Inflammatory macrophage treated with lipopolysaccharide for 1 hour (primary cell): ENCODE measurements around the gene IFIT5.
"Not testable (repeated sequence)": the region's sequence is repeated elsewhere in the genome, so short reads cannot be mapped to it uniquely, and the experiment has no call there.

Source experiments
- DNase-seq, 2 donors: peaks; one replicate each; pipeline ENCODE4 v3.0.0-alpha.2; 2020 to 2022

IFIT5 gene, protein sequence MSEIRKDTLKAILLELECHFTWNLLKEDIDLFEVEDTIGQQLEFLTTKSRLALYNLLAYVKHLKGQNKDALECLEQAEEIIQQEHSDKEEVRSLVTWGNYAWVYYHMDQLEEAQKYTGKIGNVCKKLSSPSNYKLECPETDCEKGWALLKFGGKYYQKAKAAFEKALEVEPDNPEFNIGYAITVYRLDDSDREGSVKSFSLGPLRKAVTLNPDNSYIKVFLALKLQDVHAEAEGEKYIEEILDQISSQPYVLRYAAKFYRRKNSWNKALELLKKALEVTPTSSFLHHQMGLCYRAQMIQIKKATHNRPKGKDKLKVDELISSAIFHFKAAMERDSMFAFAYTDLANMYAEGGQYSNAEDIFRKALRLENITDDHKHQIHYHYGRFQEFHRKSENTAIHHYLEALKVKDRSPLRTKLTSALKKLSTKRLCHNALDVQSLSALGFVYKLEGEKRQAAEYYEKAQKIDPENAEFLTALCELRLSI

DNA sequence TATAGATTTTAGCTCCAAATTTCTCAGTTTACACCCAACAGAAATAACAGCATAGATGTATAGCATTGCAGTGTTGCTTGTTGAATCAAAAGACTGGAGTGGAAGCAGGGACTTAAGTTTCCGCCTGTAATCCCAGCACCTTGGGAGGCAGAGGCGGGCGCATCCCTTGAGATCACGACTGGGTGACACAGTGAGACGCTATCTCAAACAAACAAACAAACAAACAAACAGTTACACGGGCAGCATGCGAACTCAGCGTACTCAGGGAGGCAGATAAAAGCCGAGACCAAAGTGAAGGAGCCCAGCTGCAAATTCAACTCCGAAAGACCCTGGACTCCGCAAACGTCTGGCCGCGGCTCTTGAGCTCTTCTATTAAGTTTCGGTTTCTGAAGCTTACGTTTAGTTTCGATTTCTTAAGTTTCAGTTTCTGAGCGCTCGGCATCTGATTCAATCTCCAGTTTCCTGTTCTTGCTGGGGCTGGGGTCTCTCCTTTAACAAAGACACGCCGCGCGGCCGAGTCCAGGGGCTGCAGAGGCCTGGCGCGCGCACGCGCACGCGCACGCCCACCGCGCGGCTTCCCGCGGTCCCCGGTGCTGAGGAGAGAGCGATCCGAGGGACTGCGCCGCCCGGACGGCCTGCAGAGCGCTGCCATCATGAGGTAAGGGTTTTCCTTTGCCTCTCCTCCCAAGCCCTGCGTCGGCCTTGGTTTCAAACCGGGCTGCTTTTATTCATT is at the start of gene IFIT5:
Gene IFIT5, plus strand, starts transcription at position 423 of the 733 bp plus-strand sequence. Its CDS starts 231 bp downstream, at position 654.
- DNase-seq: peak; percentile 70 to 92

DNA sequence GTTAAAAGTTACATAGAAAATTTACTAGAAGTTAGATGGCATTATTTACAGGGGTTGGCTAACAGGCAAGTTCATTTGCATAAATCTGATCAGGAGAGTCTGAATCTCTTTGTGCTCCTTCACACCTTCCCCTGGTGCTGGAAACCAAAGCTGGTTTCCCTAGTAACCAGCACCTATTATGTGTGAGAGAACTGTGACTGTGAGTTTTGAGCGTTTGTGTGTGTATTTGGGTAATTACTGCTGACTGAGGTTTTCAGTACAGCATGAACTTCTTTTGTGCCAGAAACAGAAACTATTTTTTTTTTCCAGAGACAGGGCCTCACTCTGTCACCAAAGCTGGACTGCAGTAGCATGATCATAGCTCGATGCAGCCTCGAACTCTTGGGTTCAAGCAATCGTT is 46.8 kb upstream of the IFIT5 start:
- DNase-seq: no peak

DNA sequence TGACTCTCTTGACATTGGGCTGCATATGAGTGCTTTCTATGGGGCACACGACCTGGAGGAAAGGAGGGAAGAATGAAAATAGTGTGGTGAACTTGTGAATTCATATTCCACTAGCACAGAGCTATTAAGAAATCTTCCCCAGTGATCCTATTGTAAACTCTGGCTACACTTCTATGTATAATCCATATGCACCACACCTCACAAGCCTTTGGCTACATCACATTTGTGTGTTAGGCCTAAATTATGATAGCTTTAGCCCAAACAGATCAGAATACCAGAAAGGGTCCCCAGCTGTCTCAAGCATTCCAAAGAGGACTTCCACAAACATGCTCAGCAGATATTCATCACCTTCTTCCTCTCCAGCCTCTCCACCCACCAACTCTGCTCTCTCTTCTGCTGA is 46.2 kb upstream of the IFIT5 start:
- DNase-seq: no peak

DNA sequence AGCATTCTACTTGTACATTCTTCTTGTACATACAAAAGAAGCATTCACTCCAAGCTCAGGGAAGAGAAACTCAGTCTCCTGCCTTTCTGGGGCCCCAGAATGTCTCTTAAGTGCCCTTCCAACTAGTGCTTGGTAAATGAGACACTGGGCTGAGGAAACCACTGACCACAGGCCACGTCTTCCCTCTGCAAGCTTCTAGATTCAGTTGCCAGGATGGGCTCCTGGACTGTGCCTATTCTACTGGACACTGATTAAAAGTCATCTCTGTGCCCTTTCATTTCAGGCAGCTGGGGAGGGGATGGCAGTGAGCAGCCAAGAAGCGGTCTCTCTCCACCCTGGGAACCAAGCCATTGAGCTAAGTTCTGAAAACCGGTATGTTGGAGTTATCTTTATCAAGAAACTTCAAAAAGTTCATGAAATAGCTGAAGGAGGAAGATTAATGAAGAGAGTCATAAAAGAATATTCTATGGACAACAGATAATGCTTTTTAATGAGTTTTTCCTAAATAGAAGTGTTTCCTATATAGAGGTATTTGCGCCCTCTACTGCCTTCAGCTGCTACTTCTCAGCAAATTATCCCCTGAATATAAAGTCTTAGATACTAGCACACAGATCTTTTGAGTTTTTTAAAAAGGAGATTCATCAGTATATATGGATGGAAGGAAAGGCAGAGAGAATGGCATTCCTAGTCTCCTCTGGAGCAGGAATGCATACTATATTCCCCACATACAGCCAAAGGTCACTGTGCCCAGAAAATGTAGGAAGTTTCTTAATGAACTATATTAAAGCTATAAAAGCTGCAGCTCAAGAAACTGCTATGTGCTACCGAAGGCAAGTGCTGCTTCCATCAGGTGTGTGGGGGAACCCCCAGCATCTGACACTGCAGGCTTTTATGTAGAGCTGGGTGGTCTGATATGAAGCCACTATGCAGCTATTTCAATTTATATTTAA is 44.9 kb upstream of the IFIT5 start:
- peak; percentile 23 to 58 for DNase-seq

DNA sequence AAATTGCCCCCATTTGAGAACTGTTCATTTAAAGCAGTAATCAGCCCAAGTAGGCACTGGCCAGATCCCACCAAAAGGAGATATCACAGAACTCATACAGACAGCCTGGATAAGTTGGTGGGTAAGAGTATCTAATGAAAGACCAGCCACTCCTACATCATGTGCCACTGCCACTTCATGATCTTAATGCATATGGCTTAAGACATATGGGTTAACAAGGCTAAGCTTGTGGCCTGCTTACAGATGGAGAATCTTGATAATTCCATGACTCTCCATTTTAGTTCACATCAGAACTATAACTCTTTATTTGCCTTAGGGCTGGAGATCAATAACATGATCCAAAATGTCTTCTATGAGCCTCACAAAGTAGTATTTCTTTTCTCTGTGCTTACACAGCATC is 43.3 kb upstream of the IFIT5 start:
- DNase-seq: no peak

DNA sequence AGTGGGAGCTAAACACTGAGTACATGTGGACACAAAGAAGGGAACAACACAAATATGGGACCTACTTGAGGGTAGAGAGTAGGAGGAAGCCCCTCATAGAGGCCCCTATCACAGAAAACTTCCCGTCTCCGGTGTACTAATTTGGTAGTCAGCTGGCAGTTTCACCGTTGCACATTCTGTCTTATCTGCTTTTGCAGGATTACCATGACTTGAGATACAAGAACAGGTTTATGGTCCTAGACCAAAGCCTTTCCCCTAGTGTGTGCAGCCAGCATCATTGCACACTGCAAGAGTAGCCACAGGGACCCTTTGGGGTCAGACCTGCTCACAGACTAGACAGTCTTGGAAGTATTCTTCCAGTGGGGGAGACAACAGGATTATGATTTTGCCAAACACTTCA is 42.4 kb upstream of the IFIT5 start:
- no peak for DNase-seq

DNA sequence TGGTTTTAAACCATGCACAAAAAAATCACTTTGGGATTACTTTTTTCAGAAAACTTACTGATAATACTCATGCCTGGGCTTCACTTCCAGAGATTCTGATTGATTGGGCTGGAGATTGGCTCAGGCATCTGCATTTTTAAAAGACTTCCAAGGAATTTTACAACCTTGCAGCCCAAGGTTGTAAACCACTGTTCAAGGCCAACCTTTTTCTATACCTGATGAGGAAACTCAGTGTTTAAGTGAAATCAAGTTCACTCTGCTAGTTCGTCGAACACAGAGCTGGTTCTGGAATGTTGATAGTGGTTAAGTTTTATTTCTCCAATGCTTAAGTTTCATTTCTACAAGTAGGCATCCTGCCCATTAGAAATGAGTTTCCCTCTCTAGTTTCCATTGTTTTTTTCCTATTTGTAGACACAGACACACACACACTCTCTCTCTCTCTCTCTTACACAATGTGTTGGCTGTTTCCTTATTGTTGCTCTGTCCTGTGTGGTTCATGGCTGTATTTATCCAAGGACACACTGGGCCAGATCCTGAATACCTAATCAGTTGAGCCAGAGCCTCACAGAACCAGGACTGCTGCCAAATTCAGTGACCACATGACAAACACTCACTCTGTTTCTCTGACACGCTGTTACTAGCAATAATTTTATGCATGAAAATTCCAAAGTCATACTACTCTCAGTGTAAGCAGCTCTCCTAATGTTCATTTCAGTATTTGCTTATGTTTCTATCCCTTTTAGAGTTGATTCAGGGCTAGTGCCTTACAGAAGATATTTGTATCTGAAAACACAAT is 40.3 kb upstream of the IFIT5 start:
- DNase-seq: peak; percentile 22 to 32

DNA sequence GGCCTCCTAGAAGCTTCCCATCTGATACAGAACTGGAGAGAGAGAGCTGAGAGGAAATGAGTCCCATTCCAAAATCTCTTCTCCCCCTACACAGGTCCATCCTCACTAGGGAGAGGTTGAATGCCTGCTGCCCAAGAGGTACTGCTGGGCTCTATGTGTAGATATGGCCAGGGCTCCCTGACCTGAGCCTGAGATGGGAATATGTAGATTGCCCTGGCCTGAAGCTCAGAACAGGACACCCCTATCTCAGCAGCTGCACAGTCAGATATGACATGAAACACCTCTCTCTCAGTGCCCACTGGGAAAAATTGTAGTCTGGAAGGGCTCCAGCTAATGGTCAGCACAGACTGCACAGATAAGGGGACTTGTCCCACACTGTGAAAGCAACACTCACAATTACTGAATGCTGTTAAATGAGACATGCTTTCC is 39.6 kb upstream of the IFIT5 start:
- no peak for DNase-seq

DNA sequence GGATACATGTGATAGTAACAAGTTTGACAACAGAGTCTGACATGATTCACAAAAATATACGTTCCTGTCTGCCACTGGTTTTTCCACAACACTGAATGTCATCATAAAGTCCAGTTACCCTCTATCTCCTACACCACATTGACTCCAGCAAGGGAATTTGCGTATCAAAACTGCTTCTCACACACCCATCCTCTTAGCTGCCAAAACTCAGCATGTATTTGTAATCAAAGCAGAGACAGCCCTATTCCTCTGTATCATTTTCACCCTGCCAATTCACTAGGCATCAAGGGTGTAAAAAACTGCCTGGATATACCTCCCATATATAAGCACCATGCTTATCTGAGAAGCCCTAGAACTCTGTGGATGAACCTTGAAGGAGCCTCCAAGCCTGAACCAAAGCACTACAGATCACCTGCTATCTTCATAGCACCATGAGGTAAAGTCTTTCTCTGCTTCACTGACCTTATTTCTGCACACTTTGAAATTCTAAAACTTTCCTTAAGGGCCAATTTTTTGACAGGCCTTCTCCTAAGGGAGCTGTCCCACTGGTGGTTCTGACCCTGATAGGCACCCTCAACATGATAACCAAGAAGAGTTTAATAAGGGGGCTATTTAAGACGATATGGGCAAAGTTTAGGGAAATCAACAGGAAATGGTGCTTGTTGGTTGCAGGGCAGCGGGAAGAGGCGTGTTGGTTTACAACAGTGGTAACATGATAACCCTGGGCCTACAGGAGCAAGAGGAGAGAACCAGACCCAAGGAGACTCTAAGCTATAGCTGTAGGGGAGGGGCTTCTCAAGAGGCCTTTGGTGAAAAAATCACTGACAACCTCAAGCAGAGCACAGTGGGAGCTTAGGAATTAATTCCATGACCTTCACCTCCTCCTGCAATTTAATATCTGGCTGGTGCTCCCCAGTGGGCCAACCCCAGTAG is 36.4 kb upstream of the IFIT5 start, which contains the start of gene IFIT1B:
Gene IFIT1B, plus strand, starts transcription at position 352 of the 933 bp plus-strand sequence. Its CDS starts 80 bp downstream, at position 432.
- DNase-seq: no peak

DNA sequence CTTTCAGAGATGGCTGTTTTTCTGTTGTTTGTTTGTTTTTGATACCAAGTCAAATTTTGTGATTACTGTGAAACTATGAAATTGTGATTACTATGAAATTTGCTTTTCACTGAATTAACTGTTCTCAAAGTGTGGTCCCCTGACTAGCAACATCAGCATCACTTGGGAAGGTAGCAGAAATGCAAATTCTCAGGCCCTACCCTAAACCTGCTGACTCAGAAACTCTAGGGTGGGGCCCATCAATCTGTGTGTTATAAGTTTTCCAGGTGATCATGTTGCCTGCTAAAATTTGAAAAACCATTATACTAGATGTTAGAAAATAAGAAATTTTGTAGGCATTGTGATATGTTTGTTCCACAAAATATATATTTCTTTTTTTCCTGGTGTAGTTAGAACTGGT is 35.3 kb upstream of the IFIT5 start:
- no peak for DNase-seq

DNA sequence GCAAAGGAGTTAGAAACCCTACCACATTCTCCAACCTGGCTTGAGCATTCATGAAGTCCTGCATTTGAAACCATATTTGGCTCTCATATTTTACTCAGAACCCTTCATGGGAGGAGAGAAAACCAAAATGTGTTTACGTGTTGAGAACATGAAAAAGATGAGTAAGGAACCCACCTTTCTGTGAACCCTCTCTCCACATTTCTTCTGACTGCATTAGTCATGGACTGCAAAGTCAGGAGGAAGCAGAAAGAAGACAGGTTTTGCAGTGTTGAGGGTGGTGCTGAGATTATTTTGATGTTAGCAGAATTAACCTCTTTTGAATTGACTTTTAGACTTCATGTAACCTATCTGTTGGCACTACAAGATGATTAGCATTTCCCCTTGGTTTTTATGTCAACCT is 31.6 kb upstream of the IFIT5 start:
- DNase-seq: no peak

DNA sequence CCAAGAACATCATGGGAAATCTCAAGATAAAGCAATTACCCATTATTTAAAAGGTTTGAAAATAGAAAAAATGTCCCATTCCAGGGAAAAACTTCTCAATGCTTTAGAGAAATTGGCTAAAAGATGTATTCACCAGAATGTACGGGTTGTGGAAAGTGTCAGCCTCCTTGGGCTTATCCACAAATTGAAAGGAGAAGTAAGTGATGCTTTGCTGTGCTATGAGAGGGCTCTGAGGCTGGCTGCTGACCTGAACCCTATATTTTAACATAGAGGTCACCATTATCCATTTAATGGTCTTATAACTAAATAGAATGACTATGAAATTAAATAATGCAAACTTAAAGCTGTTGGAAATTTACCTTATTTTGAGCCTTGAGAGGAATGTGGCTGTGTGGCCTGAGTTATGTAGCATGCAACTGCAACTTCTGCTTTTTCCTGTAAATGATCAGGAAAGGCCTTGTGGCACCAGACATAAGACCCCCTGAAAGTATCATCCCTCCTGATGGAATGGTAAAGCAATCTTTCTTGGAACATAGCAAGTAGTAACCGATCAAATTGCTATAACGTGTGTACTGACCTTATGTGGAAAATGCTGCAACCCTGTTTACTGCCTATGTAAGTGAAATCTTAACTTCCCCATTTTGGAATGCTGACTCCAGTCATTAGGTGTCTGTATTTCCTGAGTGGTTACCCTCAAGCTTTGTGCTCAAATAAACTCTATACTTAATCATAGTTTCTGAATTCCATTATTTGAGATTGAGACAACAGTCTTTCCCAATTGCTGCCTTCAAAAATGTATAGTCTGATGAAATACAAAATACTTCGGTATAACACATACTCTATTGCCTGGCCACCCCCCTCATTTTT is 29.7 kb upstream of the IFIT5 start:
- peak; percentile 72 to 77 for DNase-seq

DNA sequence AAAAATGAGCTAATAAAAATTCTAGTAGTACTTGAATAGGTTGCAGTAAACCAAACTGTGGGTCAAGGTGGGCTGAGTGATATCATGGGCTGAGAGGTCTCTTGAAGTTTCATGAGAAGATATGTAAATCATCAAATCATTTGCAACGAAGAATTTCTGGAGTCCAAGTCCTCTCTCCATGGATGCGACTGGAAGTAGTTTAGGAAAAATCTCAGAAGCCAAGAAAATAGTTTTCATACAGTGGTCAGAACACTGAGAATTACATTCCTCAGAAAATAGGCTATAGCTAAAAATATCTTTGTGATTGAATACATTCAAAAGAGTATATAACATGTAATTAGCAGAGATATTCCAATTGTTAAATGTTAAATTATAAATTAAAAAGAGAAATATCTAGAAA is 25.6 kb upstream of the IFIT5 start:
- DNase-seq: no peak

DNA sequence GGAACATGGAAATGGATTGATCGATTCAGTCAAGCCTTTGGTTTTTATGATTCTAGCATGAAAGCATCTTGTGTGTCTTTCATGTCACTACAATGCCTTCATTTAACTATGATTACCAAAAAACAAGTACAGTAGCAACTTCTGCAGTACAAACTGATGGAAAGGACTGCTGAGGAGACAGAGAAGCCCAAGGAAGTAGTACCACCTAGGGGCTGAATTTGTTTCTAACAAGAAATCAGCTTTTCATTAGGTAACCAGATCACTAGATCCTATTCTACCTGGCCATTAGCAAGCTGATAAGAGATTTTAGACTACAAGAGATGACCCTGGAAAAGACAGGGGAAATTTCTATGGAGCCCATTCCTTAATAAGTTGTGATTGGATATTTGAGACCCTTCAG is 25.1 kb upstream of the IFIT5 start:
- no peak for DNase-seq

DNA sequence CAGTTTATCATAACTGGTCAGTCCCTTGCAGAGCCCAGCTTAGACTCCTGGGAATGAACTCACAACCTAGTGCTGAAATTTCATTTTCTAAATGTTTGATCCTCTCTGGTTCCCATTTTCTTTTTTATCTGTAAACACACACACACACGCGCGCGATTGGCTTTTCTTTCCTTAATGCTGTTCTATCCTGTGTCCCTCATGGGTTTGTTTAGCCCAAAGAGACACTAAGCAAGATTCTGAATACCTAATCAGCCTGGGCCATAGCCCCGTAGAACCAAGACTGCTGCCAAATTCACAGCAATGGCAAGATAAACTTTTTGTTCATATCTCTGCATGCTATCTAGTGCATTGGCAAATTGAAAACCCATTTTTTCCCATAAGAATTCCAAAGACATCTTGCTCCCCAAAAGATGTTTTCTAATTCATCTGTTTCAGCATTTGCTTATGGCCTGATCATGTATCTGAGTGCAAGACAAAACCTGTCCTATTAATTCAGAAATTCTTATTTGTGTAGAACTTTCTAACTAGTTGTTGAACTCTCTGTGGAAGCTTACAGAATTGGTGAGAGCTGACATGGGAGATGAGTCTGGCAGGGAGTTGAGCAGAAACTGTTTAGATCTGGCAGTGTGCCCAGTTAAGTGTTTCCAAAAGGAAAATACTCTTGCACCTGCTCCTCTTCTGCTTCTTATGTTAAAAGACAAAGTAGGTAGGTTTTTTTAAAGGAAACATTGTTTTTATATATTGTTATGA is 23.7 kb upstream of the IFIT5 start:
- no peak for DNase-seq

DNA sequence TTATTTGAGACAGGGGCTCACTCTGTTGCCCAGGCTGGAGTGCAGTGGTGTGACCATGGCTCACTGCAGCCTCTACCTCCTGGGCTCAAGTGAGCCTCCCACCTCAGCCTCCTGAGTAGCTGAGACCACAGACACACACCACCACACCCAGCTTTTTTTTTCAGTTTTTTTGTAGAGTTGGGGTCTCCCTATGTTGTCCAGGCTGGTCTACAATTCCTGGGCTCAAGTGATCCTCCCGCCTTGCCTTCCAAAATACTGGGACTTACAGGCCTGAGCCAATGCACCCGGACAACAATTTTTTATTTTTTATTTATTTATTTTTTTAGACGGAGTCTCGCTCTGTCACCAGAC is 23.2 kb upstream of the IFIT5 start:
- not testable (repeated sequence) for DNase-seq

DNA sequence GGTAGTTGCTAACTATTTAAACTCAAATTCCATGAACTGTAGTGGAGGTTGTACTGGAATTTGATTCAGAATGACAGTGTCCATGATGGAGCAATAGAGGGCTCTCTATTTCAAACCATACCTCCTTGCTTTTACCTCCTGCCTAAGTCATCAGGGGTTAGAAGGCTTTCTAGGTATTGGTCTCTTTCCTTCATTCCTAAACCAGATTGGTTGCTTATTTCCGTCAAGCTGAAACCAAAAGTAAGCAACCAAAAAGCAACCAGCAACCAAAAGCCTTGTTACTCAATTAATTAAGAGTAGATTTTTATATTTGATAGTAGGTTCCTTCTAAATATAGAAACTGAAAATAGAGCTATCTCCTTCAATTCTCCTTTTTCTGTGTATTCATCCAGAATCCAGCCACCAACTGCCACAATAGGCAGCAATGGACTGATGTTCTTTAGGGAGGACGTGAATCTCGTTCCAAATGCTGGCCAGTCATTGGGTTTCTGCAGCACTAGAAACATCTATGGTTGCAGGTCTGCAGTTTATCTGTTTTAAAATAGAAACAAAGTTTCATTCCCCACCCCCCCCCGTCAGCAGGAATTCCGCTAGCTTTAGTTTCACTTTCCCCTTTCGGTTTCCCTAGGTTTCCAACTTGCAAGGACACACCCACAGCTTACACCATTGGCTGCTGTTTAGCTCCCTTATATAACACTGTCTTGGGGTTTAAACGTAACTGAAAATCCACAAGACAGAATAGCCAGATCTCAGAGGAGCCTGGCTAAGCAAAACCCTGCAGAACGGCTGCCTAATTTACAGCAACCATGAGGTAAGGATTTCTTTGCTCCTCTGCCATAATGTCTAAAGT is 22.2 kb upstream of the IFIT5 start, which contains the start of gene IFIT1:
Gene IFIT1, plus strand, starts transcription at position 717 of the 850 bp plus-strand sequence. Its CDS starts 90 bp downstream, at position 807.
- peak; percentile 86 to 95 for DNase-seq

DNA sequence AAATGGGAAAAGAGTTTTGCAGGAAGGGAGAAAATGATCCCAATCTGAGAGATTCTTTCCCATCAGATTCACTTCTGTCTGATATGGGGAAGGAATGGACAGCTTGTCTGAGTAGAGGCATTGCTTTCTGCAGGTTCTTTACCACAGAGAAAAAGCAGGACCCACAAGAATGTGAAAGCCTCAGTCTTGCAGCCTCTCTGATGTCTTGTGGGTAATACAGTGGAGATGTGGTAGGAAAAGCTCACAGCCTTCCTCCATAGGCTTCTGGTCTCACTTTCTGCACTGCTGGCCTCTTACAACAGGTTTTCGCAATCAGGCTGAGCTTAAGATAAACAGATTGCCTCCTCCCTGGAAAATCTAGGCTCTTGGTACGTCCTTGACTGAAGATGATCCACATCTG is 21.4 kb upstream of the IFIT5 start:
- peak; percentile 24 to 42 for DNase-seq
